DOHH2 (cell line): Measurements from ENCODE around the gene SOX5.

Experiments
- H3F3A ChIP-seq: fragments of 200-600 bp; sonication (generic), shearing (Covaris generic); 2 replicates; pipeline ENCODE4 v1.6.0; 2016; ENCODE audit warnings: antibody characterized with exemption, mild to moderate bottlenecking; ENCODE audit not compliant: control insufficient read depth, insufficient read depth
- H3K27ac ChIP-seq: fragments of 200-600 bp; sonication (generic); 2 replicates; pipeline ENCODE4 v1.5.1; 2014; ENCODE audit warnings: low read depth, mild to moderate bottlenecking, low read length, moderate library complexity
- H3K27me3 ChIP-seq: fragments of 200-600 bp; sonication (generic); 2 replicates; pipeline ENCODE4 v1.6.1; 2014; ENCODE audit warnings: mild to moderate bottlenecking, low read length, mixed read lengths; ENCODE audit not compliant: control insufficient read depth
- H3K36me3 ChIP-seq: fragments of 200-600 bp; sonication (generic); 2 replicates; pipeline ENCODE4 v1.6.1; 2014; ENCODE audit warnings: mild to moderate bottlenecking, low read length, moderate library complexity, mixed read lengths; ENCODE audit not compliant: control insufficient read depth
- H3K4me1 ChIP-seq: fragments of 200-600 bp; sonication (generic); 2 replicates; pipeline ENCODE4 v1.6.1; 2014; ENCODE audit warnings: mild to moderate bottlenecking, low read length, mixed read lengths; ENCODE audit not compliant: control insufficient read depth
- H3K4me2 ChIP-seq: fragments of 200-600 bp; sonication (generic); 2 replicates; pipeline ENCODE4 v1.6.0; 2014; ENCODE audit warnings: mild to moderate bottlenecking, low read length, moderate library complexity
- H3K4me3 ChIP-seq: fragments of 200-600 bp; sonication (generic); 2 replicates; pipeline ENCODE4 v1.5.1; 2014; ENCODE audit warnings: mild to moderate bottlenecking, low read length, mixed read lengths
- H3K79me2 ChIP-seq: fragments of 200-600 bp; sonication (generic); 2 replicates; pipeline ENCODE4 v1.6.1; 2014; ENCODE audit warnings: mild to moderate bottlenecking, low read length, mixed read lengths; ENCODE audit not compliant: control insufficient read depth
- H3K9me2 ChIP-seq: fragments of 200-600 bp; sonication (generic); replicated peaks from 2 replicates; pipeline ENCODE4 v1.6.1; 2014; ENCODE audit warnings: mild to moderate bottlenecking, low read length, mixed read lengths; ENCODE audit not compliant: control insufficient read depth
- H3K9me3 ChIP-seq: fragments of 200-600 bp; sonication (generic); 2 replicates; pipeline ENCODE4 v1.6.1; 2014; ENCODE audit warnings: antibody characterized with exemption, low read length, mixed read lengths; ENCODE audit not compliant: control insufficient read depth, insufficient read depth
- H4K20me1 ChIP-seq: fragments of 200-600 bp; sonication (generic); 2 replicates; pipeline ENCODE4 v1.6.0; 2014; ENCODE audit warnings: low read depth, mild to moderate bottlenecking, antibody characterized with exemption, low read length, moderate library complexity; ENCODE audit not compliant: control insufficient read depth, insufficient read depth
- CTCF ChIP-seq: fragments of 200-600 bp; sonication (generic); IDR thresholded peaks from one replicate; pipeline ENCODE4 v1.5.1; 2014; ENCODE audit warnings: antibody characterized with exemption, mild to moderate bottlenecking, low read depth, low read length; ENCODE audit not compliant: poor library complexity, severe bottlenecking
- EZH2phosphoT487 ChIP-seq: fragments of 200-600 bp; sonication (generic); IDR thresholded peaks from 2 replicates; pipeline ENCODE4 v1.6.1; 2017; ENCODE audit warnings: borderline replicate concordance, mild to moderate bottlenecking, antibody characterized with exemption, low read length, moderate library complexity, mixed read lengths

SOX5 gene

DNA sequence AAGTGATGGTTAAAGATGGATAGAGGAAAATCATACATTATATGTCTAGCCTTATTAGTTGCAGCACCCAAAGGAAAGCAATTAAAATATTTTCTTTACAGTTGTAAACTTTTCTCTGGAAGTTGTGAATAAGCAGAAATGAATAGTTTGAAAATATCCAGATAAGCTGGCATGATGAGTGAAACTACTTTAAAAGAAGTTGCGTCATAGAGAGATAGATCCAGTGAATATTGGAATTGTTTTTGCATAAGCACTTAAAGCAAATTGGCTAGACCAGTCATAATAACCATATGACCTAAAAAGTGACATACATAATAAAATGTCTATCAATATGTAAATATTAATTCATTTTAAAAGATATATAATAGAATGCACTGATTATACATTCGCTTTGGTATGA, 132.1 kb downstream of the SOX5 start:
- H3K4me1 ChIP-seq: no peaks in the 10 kb centered on the region
- H4K20me1 ChIP-seq: no peaks in the 10 kb centered on the region
- H3K4me2 ChIP-seq: no peak overlapping the region
- no peak for TF ChIP-seq CTCF
- TF ChIP-seq EZH2phosphoT487: no peak
- no peaks in the 10 kb centered on the region for H3F3A ChIP-seq
- no peaks in the 10 kb centered on the region for H3K36me3 ChIP-seq
- no peaks in the 10 kb centered on the region for H3K9me2 ChIP-seq
- H3K27ac ChIP-seq: no peak overlapping the region
- H3K4me3 ChIP-seq: no peak overlapping the region
- no peaks in the 10 kb centered on the region for H3K79me2 ChIP-seq
- no peaks in the 10 kb centered on the region for H3K27me3 ChIP-seq
- H3K9me3 ChIP-seq: no peaks in the 10 kb centered on the region

- H3K79me2 ChIP-seq: no peaks in the 10 kb centered on the region
- H3K27ac ChIP-seq: no peak overlapping the region
- H3K9me2 ChIP-seq: no peaks in the 10 kb centered on the region
- no peaks in the 10 kb centered on the region for H3K27me3 ChIP-seq
- H3K4me3 ChIP-seq: no peak overlapping the region
- no peaks in the 10 kb centered on the region for H3K36me3 ChIP-seq
- H3K4me1 ChIP-seq: no peaks in the 10 kb centered on the region
- H4K20me1 ChIP-seq: no peaks in the 10 kb centered on the region
- H3K4me2 ChIP-seq: no peak overlapping the region
- no peaks in the 10 kb centered on the region for H3K9me3 ChIP-seq
- no peak for TF ChIP-seq CTCF
- TF ChIP-seq EZH2phosphoT487: no peak
- no peaks in the 10 kb centered on the region for H3F3A ChIP-seq
Observed at GRCh38 chr12:23816394-23816851, 133.0 kb downstream of the SOX5 start.

GRCh38 chr12:23815810-23816209, 133.7 kb downstream of the SOX5 start:
- Histone ChIP-seq H3K4me2 (no peak overlapping the region), H3K9me3 (no peaks in the 10 kb centered on the region), H3F3A (no peaks in the 10 kb centered on the region), H3K4me1 (no peaks in the 10 kb centered on the region), H3K36me3 (no peaks in the 10 kb centered on the region), H3K27ac (no peak overlapping the region), H3K4me3 (no peak overlapping the region), H3K9me2 (no peaks in the 10 kb centered on the region), H3K27me3 (no peaks in the 10 kb centered on the region), H3K79me2 (no peaks in the 10 kb centered on the region), H4K20me1 (no peaks in the 10 kb centered on the region)
- TF ChIP-seq CTCF: no peak

GRCh38 chr12:23813206-23813605, 136.3 kb downstream of the SOX5 start:
- no peaks in the 10 kb centered on the region for H3K36me3 ChIP-seq
- H3F3A ChIP-seq: no peaks in the 10 kb centered on the region
- no peaks in the 10 kb centered on the region for H4K20me1 ChIP-seq
- H3K9me2 ChIP-seq: no peaks in the 10 kb centered on the region
- TF ChIP-seq EZH2phosphoT487 (no peak), CTCF (no peak)
- H3K4me2 ChIP-seq: no peak overlapping the region
- H3K79me2 ChIP-seq: no peaks in the 10 kb centered on the region
- H3K4me3 ChIP-seq: no peak overlapping the region
- H3K4me1 ChIP-seq: no peaks in the 10 kb centered on the region
- no peak overlapping the region for H3K27ac ChIP-seq
- no peaks in the 10 kb centered on the region for H3K9me3 ChIP-seq
- H3K27me3 ChIP-seq: no peaks in the 10 kb centered on the region
